ENCODE data around the gene ZNF260.
"Not testable (repeated sequence)": the region's sequence is repeated elsewhere in the genome, so short reads cannot be mapped to it uniquely, and the experiment has no call there.

Gene ZNF260

GRCh38 chr19:36490846-36491245, 37.2 kb downstream of the ZNF260 start:
- DNase-seq (ENCODE audit: low read depth in 2 of 3, low spot score in 2 of 3) = not testable (repeated sequence)

- DNase-seq (ENCODE audit: low read depth in 2 of 3, low spot score in 2 of 3) = peak in 2 of 3 experiments; percentile 33 to 37
Measured at GRCh38 chr19:36489920-36490415, 38.1 kb downstream of the ZNF260 start.

GRCh38 chr19:36489118-36489919, 38.8 kb downstream of the ZNF260 start, which contains the start of gene ZNF566:
Gene ZNF566 (minus strand): TSS chr19:36489561. CDS start chr19:36476557, 13,004 bp downstream.
- DNase-seq (ENCODE audit: low read depth in 2 of 3, low spot score in 2 of 3) = peak; percentile 72 to 81 (median 79)

- no peak for DNase-seq (ENCODE audit: low read depth in 2 of 3, low spot score in 2 of 3)
Measured at GRCh38 chr19:36488846-36489117, 39.3 kb downstream of the ZNF260 start.

- DNase-seq (ENCODE audit: low read depth in 2 of 3, low spot score in 2 of 3) = no peak
Measured at GRCh38 chr19:36488118-36488845, 39.8 kb downstream of the ZNF260 start.

- no peak for DNase-seq (ENCODE audit: low read depth in 2 of 3, low spot score in 2 of 3)
Measured at GRCh38 chr19:36483653-36484052, 44.4 kb downstream of the ZNF260 start.

- DNase-seq (ENCODE audit: low read depth in 2 of 3, low spot score in 2 of 3) = no peak
Measured at GRCh38 chr19:36482876-36483275, 45.2 kb downstream of the ZNF260 start.
